Measurements from ENCODE around the gene ABCC4.

ABCC4 gene

DNA sequence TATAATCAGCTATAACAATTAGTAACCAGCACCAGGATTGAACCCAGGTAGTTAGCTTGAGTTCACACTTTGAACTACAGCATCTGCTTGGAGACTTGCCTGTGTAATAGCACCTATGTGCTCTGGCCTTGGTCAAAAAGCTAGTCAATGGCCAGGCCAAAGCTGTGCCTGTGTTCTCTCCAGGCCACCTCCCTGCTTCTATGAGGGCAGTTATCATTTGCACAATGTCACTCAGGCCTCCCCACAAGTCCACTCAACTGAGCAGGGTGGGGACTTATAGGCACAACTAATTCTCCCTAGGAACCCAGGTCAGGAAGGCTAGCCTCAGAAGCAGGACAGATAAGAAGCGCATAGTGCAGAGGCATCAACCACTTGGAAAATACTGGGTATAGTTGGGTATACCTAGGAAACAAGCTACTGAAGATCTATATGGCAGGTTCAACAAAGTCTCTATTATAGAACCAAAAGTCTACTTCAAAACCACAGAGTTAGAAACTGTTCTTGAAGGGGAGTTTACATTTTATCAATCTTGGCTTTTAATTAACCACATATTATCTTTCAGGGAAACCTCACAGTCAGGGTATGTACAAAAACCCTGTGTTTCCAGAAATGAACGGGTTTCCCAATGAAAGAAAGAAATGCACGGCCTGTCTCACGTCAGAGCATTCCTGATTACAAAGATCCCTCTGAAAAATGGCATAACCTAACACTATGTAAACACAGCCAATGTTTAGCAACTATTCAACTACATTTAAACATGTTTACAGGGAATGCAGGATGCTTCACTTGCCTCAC is 140.9 kb downstream of the ABCC4 start:
- Histone ChIP-seq H3K27me3 (replicated peaks in 2 of 5; ENCODE audit: control insufficient read depth in 4 of 5, insufficient read depth in 5 of 5, low read length in 4 of 5) (no peaks in the 10 kb centered on the region), H3K4me1 (ENCODE audit: control extremely low read depth in 1 of 4, control insufficient read depth in 4 of 4, insufficient read depth in 4 of 4, low read length in 3 of 4) (no peaks in the 10 kb centered on the region), H3K9me3 (ENCODE audit: control extremely low read depth in 1 of 5, control insufficient read depth in 4 of 5, insufficient read depth in 2 of 5, low read depth in 1 of 5, low read length in 4 of 5) (no peaks in the 10 kb centered on the region), H3K4me3 (ENCODE audit: control insufficient read depth in 1 of 7, extremely low read depth in 1 of 7, insufficient read depth in 4 of 7, low read depth in 2 of 7, low read length in 6 of 7) (no peak overlapping the region), H3K36me3 (ENCODE audit: control insufficient read depth in 4 of 4, insufficient read depth in 4 of 4, low read length in 3 of 4) (peaks cover 0 to 25% (median 14%) of the 10 kb centered on the region in 4 experiments), H3K27ac (ENCODE audit: insufficient read depth in 1 of 2, low read depth in 1 of 2, low read length in 2 of 2, poor library complexity in 1 of 2, severe bottlenecking in 2 of 2) (no peak overlapping the region)
- WGBS (ENCODE audit: insufficient coverage) = 85% methylated on average over 3 of the region's 4 CpGs
- CTCF ChIA-PET = interaction anchor here (1.0 to 1.1 kb wide), 2 partner anchors 37 to 320 kb away, joined by 3 to 4 read pairs; no protein-coding TSS in a partner anchor
- POLR2A ChIA-PET = no interaction called here
- no peak for DNase-seq

DNA sequence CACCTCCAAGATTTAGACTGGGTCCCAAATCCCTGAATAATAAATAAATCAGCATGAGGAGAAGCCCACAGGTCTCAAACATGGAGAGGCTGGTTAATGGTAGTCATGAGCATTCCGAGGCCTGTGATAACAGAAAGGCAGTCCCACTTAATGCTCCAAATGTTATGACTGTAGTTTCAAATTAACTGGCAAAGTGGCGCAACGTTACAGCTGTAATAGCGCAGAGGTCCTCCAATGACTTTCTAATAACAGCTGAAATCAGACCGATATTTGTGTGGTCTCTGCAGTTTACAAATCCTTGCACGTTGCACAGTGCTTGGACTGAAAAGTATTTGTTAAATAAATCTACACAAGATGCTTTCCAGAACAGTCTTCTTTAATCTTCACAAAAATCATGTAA is 141.8 kb downstream of the ABCC4 start:
- ChIA-PET CTCF (interaction anchor here (1.0 to 1.1 kb wide), 2 partner anchors 38 to 321 kb away, joined by 3 to 4 read pairs; no protein-coding TSS in a partner anchor), POLR2A (no interaction called here)
- WGBS (ENCODE audit: insufficient coverage) = 98% methylated on average over 5 of the region's 6 CpGs
- DNase-seq = no peak
- Histone ChIP-seq H3K36me3 (ENCODE audit: control insufficient read depth in 4 of 4, insufficient read depth in 4 of 4, low read length in 3 of 4) (peaks cover 0 to 19% (median 11%) of the 10 kb centered on the region in 4 experiments), H3K9me3 (ENCODE audit: control extremely low read depth in 1 of 5, control insufficient read depth in 4 of 5, insufficient read depth in 2 of 5, low read depth in 1 of 5, low read length in 4 of 5) (no peaks in the 10 kb centered on the region), H3K4me3 (ENCODE audit: control insufficient read depth in 1 of 7, extremely low read depth in 1 of 7, insufficient read depth in 4 of 7, low read depth in 2 of 7, low read length in 6 of 7) (no peak overlapping the region), H3K4me1 (ENCODE audit: control extremely low read depth in 1 of 4, control insufficient read depth in 4 of 4, insufficient read depth in 4 of 4, low read length in 3 of 4) (no peaks in the 10 kb centered on the region), H3K27ac (ENCODE audit: insufficient read depth in 1 of 2, low read depth in 1 of 2, low read length in 2 of 2, poor library complexity in 1 of 2, severe bottlenecking in 2 of 2) (no peak overlapping the region), H3K27me3 (replicated peaks in 2 of 5; ENCODE audit: control insufficient read depth in 4 of 5, insufficient read depth in 5 of 5, low read length in 4 of 5) (no peaks in the 10 kb centered on the region)

DNA sequence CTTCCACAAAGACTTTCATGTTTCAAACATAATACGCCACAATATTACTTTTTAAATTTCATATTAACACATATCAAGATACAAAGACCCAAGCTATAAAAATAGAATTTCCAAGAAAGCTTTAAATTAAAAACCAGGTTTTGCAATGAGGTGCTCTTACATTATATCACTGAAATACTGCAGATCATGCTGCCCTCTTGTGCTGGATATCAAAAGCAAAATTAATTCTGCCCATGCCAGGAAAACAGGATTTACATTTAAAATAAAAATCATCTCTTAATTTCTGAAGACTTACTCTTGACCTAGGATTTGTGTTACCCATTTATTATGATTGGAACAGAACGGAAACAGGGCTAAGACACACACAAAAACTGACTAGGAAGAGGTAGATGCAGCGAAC is 145.0 kb downstream of the ABCC4 start:
- CTCF ChIA-PET = interaction anchor here (0.7 to 4.2 kb wide), 22 partner anchors 9 to 575 kb away, joined by 3 to 46 read pairs (median 4); no protein-coding TSS in a partner anchor
- POLR2A ChIA-PET = interaction anchor here (0.7 kb wide), 1 partner anchor 412 kb away, joined by 3 read pairs; no protein-coding TSS in a partner anchor

DNA sequence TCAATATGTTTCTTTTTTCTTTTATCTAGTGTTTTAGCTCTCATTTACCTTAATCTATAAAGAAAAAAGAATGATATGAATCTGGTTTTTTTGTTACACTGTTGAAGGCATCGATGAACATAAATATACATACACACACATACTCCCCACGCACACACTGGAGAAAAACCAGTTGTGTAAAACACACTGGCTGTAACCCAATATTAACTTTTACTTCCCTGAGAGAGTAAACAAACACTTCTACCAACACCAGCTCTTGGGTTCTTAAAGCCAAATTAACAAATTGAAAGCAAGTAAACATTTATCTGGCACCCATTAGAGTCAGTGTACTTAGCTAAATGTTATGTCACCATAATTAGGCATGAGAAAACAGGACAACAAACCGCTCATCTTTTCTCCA is 145.7 kb downstream of the ABCC4 start:
- ChIA-PET CTCF (interaction anchor here (0.6 to 4.2 kb wide), 20 partner anchors 9 to 719 kb away, joined by 3 to 46 read pairs (median 4); no protein-coding TSS in a partner anchor), POLR2A (no interaction called here)
- Histone ChIP-seq H3K4me1 (ENCODE audit: control extremely low read depth in 1 of 4, control insufficient read depth in 4 of 4, insufficient read depth in 4 of 4, low read length in 3 of 4) (no peaks in the 10 kb centered on the region), H3K27ac (ENCODE audit: insufficient read depth in 1 of 2, low read depth in 1 of 2, low read length in 2 of 2, poor library complexity in 1 of 2, severe bottlenecking in 2 of 2) (no peak overlapping the region), H3K4me3 (ENCODE audit: control insufficient read depth in 1 of 7, extremely low read depth in 1 of 7, insufficient read depth in 4 of 7, low read depth in 2 of 7, low read length in 6 of 7) (no peak overlapping the region), H3K36me3 (ENCODE audit: control insufficient read depth in 4 of 4, insufficient read depth in 4 of 4, low read length in 3 of 4) (peaks cover 0 to 9% (median 3%) of the 10 kb centered on the region in 4 experiments), H3K9me3 (ENCODE audit: control extremely low read depth in 1 of 5, control insufficient read depth in 4 of 5, insufficient read depth in 2 of 5, low read depth in 1 of 5, low read length in 4 of 5) (no peaks in the 10 kb centered on the region), H3K27me3 (replicated peaks in 2 of 5; ENCODE audit: control insufficient read depth in 4 of 5, insufficient read depth in 5 of 5, low read length in 4 of 5) (no peaks in the 10 kb centered on the region)
- DNase-seq = no peak
- 100% methylated on average over 1 of the region's 3 CpGs for WGBS (ENCODE audit: insufficient coverage)

More for the DNA sequence above, 145.0 kb downstream of the ABCC4 start:
- Histone ChIP-seq H3K36me3 (ENCODE audit: control insufficient read depth in 4 of 4, insufficient read depth in 4 of 4, low read length in 3 of 4) (peaks cover 0 to 9% (median 3%) of the 10 kb centered on the region in 4 experiments), H3K4me3 (ENCODE audit: control insufficient read depth in 1 of 7, extremely low read depth in 1 of 7, insufficient read depth in 4 of 7, low read depth in 2 of 7, low read length in 6 of 7) (no peak overlapping the region), H3K4me1 (ENCODE audit: control extremely low read depth in 1 of 4, control insufficient read depth in 4 of 4, insufficient read depth in 4 of 4, low read length in 3 of 4) (no peaks in the 10 kb centered on the region), H3K9me3 (ENCODE audit: control extremely low read depth in 1 of 5, control insufficient read depth in 4 of 5, insufficient read depth in 2 of 5, low read depth in 1 of 5, low read length in 4 of 5) (no peaks in the 10 kb centered on the region), H3K27ac (ENCODE audit: insufficient read depth in 1 of 2, low read depth in 1 of 2, low read length in 2 of 2, poor library complexity in 1 of 2, severe bottlenecking in 2 of 2) (no peak overlapping the region), H3K27me3 (replicated peaks in 2 of 5; ENCODE audit: control insufficient read depth in 4 of 5, insufficient read depth in 5 of 5, low read length in 4 of 5) (no peaks in the 10 kb centered on the region)
- DNase-seq = peak; percentile 35 to 57 (median 55)
- 96% methylated on average over 2 of the region's 3 CpGs for WGBS (ENCODE audit: insufficient coverage)

DNA sequence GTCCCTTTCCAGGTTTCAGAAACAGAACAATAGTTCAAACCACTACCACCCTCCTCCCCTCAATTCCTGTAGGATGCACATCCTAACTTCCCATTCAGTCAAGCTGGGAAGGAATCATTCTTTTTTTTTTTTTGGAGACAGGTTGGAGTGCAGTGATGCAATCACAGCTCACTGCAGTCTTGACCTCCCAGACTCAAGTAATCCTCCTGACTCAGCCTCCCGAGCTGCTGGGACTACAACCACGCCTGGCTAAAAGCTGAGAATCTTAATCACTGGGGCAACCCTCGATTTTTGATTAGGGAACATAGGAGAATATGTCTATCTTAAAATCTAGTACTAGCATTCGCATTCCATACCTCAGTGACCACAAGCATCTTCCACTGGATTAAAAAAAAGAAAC is 146.2 kb downstream of the ABCC4 start:
- Histone ChIP-seq H3K27me3 (replicated peaks in 2 of 5; ENCODE audit: control insufficient read depth in 4 of 5, insufficient read depth in 5 of 5, low read length in 4 of 5) (no peaks in the 10 kb centered on the region), H3K4me3 (ENCODE audit: control insufficient read depth in 1 of 7, extremely low read depth in 1 of 7, insufficient read depth in 4 of 7, low read depth in 2 of 7, low read length in 6 of 7) (no peak overlapping the region), H3K9me3 (ENCODE audit: control extremely low read depth in 1 of 5, control insufficient read depth in 4 of 5, insufficient read depth in 2 of 5, low read depth in 1 of 5, low read length in 4 of 5) (no peaks in the 10 kb centered on the region), H3K4me1 (ENCODE audit: control extremely low read depth in 1 of 4, control insufficient read depth in 4 of 4, insufficient read depth in 4 of 4, low read length in 3 of 4) (no peaks in the 10 kb centered on the region), H3K27ac (ENCODE audit: insufficient read depth in 1 of 2, low read depth in 1 of 2, low read length in 2 of 2, poor library complexity in 1 of 2, severe bottlenecking in 2 of 2) (no peak overlapping the region), H3K36me3 (ENCODE audit: control insufficient read depth in 4 of 4, insufficient read depth in 4 of 4, low read length in 3 of 4) (peaks cover 0 to 7% (median 3%) of the 10 kb centered on the region in 4 experiments)
- WGBS (ENCODE audit: insufficient coverage) = 100% methylated on average over 2 of the region's 4 CpGs
- no peak for DNase-seq
- ChIA-PET POLR2A (no interaction called here), CTCF (interaction anchor here (0.6 to 4.2 kb wide), 15 partner anchors 8 to 719 kb away, joined by 3 to 46 read pairs (median 5); no protein-coding TSS in a partner anchor)

DNA sequence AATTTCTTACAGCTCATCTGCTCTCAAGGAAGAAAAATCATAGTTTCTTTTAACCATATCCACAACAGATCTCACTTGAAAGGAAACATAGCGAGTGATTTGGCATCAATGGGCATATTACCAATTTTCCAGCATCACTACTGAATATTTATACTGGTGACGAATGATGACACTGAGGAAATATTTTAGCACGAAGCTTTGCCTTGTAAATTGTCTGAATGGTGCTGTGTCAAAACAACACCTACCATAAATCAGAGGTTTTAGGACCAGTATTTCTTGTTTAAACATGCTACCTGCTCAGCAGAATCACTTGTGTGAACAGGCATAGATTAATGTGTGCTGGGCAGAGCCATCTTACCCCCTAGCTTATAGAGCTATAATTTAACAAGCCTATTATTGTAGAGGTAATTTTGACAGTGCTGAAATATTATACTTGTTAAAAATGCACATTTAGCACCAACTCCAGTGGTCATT is 146.8 kb downstream of the ABCC4 start:
- WGBS (ENCODE audit: insufficient coverage) = 100% methylated on average over 1 of the region's 3 CpGs
- ChIA-PET POLR2A (no interaction called here), CTCF (interaction anchor here (0.6 to 4.2 kb wide), 14 partner anchors 13 to 537 kb away, joined by 3 to 46 read pairs (median 4); no protein-coding TSS in a partner anchor)
- Histone ChIP-seq H3K9me3 (ENCODE audit: control extremely low read depth in 1 of 5, control insufficient read depth in 4 of 5, insufficient read depth in 2 of 5, low read depth in 1 of 5, low read length in 4 of 5) (no peaks in the 10 kb centered on the region), H3K4me1 (ENCODE audit: control extremely low read depth in 1 of 4, control insufficient read depth in 4 of 4, insufficient read depth in 4 of 4, low read length in 3 of 4) (no peaks in the 10 kb centered on the region), H3K36me3 (ENCODE audit: control insufficient read depth in 4 of 4, insufficient read depth in 4 of 4, low read length in 3 of 4) (peaks cover 0 to 3% (median 2%) of the 10 kb centered on the region in 4 experiments), H3K27me3 (replicated peaks in 2 of 5; ENCODE audit: control insufficient read depth in 4 of 5, insufficient read depth in 5 of 5, low read length in 4 of 5) (no peaks in the 10 kb centered on the region), H3K27ac (ENCODE audit: insufficient read depth in 1 of 2, low read depth in 1 of 2, low read length in 2 of 2, poor library complexity in 1 of 2, severe bottlenecking in 2 of 2) (no peak overlapping the region), H3K4me3 (ENCODE audit: control insufficient read depth in 1 of 7, extremely low read depth in 1 of 7, insufficient read depth in 4 of 7, low read depth in 2 of 7, low read length in 6 of 7) (no peak overlapping the region)
- no peak for DNase-seq
